ENCODE results near the gene AIFM1. TPM values are rescaled to one million over a fixed set of nuclear protein-coding genes. Genes with fewer than 3 reads are reported as not detected.

Gene AIFM1
- 10 to 100 TPM; 53.7 to 58.7 TPM for total RNA-seq
- polyA plus RNA-seq (2013, experiment 1 of 2), result 27.9 TPM
- polyA plus RNA-seq (2013, experiment 2 of 2), result 30.2 TPM
- long read RNA-seq, experiment 1, transcript AIFM1-201 (16 exons, 2,260 nt), result major isoform, 12 of 34 reads
- long read RNA-seq, experiment 1, partial matches to known transcripts, result 9 of 34 reads
- long read RNA-seq, experiment 1, other reads (novel, unspliced or antisense), result 11 of 34 reads
- long read RNA-seq, experiment 2, transcript AIFM1-201 (16 exons, 2,260 nt), result major isoform, 109 of 121 reads
- long read RNA-seq, experiment 2, partial matches to known transcripts, result 5 of 121 reads
- long read RNA-seq, experiment 2, other reads (novel, unspliced or antisense), result 7 of 121 reads
- long read RNA-seq, experiment 3, transcript AIFM1-201 (16 exons, 2,260 nt), result major isoform, 402 of 443 reads
- long read RNA-seq, experiment 3, partial matches to known transcripts, result 20 of 443 reads
- long read RNA-seq, experiment 3, other reads (novel, unspliced or antisense), result 21 of 443 reads
- long read RNA-seq, experiment 4, transcript AIFM1-201 (16 exons, 2,260 nt), result major isoform, 118 of 140 reads
- long read RNA-seq, experiment 4, partial matches to known transcripts, result 14 of 140 reads
- long read RNA-seq, experiment 4, other reads (novel, unspliced or antisense), result 7 of 140 reads

GRCh38 chrX:130165703-130166502, at the start of gene AIFM1:
Gene AIFM1 (minus strand): TSS chrX:130165841. CDS start chrX:130165656, 185 bp downstream.
- peaks cover 30% of the 10 kb centered on the region for H3K9me3 Mint-ChIP-seq
- peaks cover 7% of the 10 kb centered on the region for H3K27me3 ChIP-seq (ENCODE audit: control insufficient read depth, insufficient read depth, low read length, poor library complexity, severe bottlenecking)
- no peaks in the 10 kb centered on the region for H3K4me1 ChIP-seq (ENCODE audit: control insufficient read depth, insufficient read depth, low read length)
- peak within 1 kb of the TSS; percentile 96 for H3K27ac Mint-ChIP-seq
- H3K36me3 ChIP-seq (ENCODE audit: control insufficient read depth, insufficient read depth, low read length), result peaks cover 3% of the 10 kb centered on the region
- H3K36me3 Mint-ChIP-seq (ENCODE audit: low read depth), result peaks cover 7% of the 10 kb centered on the region
- TF ChIP-seq, protein P1, sequence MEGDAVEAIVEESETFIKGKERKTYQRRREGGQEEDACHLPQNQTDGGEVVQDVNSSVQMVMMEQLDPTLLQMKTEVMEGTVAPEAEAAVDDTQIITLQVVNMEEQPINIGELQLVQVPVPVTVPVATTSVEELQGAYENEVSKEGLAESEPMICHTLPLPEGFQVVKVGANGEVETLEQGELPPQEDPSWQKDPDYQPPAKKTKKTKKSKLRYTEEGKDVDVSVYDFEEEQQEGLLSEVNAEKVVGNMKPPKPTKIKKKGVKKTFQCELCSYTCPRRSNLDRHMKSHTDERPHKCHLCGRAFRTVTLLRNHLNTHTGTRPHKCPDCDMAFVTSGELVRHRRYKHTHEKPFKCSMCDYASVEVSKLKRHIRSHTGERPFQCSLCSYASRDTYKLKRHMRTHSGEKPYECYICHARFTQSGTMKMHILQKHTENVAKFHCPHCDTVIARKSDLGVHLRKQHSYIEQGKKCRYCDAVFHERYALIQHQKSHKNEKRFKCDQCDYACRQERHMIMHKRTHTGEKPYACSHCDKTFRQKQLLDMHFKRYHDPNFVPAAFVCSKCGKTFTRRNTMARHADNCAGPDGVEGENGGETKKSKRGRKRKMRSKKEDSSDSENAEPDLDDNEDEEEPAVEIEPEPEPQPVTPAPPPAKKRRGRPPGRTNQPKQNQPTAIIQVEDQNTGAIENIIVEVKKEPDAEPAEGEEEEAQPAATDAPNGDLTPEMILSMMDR (conservative IDR thresholded peaks at IDR 0.05), result no peak
- H3K27me3 Mint-ChIP-seq (ENCODE audit: insufficient read depth), result peaks cover 9% of the 10 kb centered on the region
- H3K27ac ChIP-seq (ENCODE audit: low read depth, low read length), result peak within 1 kb of the TSS; percentile 91
- H3K4me1 Mint-ChIP-seq, result peaks cover 8% of the 10 kb centered on the region
- H3K9ac ChIP-seq (ENCODE audit: extremely low read depth, low read length, poor library complexity, severe bottlenecking), result peak within 1 kb of the TSS; percentile 59
- 0 to 4% methylated on average over 5 to 49 of the region's 50 CpGs for WGBS, 2 experiments (ENCODE audit: insufficient coverage in 1 of 2, insufficient read length in 1 of 2)
- peak within 1 kb of the TSS; percentile 87 for H3K4me3 Mint-ChIP-seq
- H3K4me3 ChIP-seq (ENCODE audit: low read length), result peak within 1 kb of the TSS; percentile 96
- H3K9me3 ChIP-seq (ENCODE audit: control insufficient read depth, low read length), result no peaks in the 10 kb centered on the region
- DNase-seq, result peak; percentile 96

DNA sequence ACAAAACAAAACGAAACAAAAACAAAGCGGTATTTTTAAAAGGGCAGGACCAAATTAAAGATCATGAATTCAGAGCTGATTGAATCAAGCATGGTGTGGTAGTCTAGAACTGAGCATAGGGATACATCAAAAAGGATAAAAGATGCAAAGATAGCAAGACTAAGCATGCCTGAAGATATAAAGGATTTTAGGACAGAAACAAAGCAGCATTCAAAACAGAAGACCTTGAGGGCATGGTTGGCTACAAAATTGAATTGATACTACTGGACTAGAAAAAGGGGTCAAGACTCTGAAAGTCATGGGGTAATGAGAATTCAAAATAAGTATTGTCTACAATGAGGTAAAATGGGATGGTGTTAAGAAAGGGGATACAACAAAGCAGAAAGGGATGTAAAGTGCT, 47.7 kb upstream of the AIFM1 start:
- H3K4me3 Mint-ChIP-seq, result no peak overlapping the region
- WGBS, 2 experiments (ENCODE audit: insufficient coverage in 1 of 2, insufficient read length in 1 of 2), result 97% methylated on average over 2 of the region's 2 CpGs; no CpG with 5 or more reads in 1 of the 2 experiments

DNA sequence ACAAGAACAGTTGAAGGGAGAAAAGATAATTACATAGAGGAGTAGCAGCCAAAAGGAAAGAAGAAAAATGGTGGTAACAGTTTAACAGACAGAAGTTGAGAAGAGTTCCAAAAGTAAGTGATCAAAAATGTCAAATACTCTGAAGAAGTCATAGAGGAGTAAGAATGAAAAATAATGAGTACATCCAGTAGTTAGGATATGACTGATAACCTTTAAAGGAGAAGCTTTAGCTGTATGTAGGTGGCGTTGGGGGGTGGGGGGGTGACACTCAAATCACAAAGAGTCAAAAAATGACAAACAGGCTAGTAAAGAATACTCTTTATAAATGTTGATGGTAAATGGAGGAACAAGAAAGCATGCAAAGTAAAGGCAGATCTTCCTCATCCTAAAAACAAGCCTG, 46.7 kb upstream of the AIFM1 start:
- Mint-ChIP-seq H3K36me3 (ENCODE audit: low read depth) (peaks cover 56% of the 10 kb centered on the region), H3K27me3 (ENCODE audit: insufficient read depth) (no peaks in the 10 kb centered on the region), H3K9me3 (peaks cover 31% of the 10 kb centered on the region), H3K4me1 (peaks cover 16% of the 10 kb centered on the region), H3K27ac (no peak overlapping the region), H3K4me3 (no peak overlapping the region)
- TF ChIP-seq, protein P1 (conservative IDR thresholded peaks at IDR 0.05), result no peak
- Histone ChIP-seq H3K27ac (ENCODE audit: low read depth, low read length) (no peak overlapping the region), H3K9ac (ENCODE audit: extremely low read depth, low read length, poor library complexity, severe bottlenecking) (no peak overlapping the region), H3K9me3 (ENCODE audit: control insufficient read depth, low read length) (no peaks in the 10 kb centered on the region), H3K4me3 (ENCODE audit: low read length) (no peak overlapping the region), H3K36me3 (ENCODE audit: control insufficient read depth, insufficient read depth, low read length) (peaks cover 32% of the 10 kb centered on the region), H3K4me1 (ENCODE audit: control insufficient read depth, insufficient read depth, low read length) (no peaks in the 10 kb centered on the region), H3K27me3 (ENCODE audit: control insufficient read depth, insufficient read depth, low read length, poor library complexity, severe bottlenecking) (no peaks in the 10 kb centered on the region)
- no peak for DNase-seq
- no CpG with 5 or more reads among the region's 1 CpG for WGBS, 2 experiments (ENCODE audit: insufficient coverage in 1 of 2, insufficient read length in 1 of 2)

More for the DNA sequence above, 47.7 kb upstream of the AIFM1 start:
- TF ChIP-seq, protein P1 (conservative IDR thresholded peaks at IDR 0.05), result no peak
- H3K27ac ChIP-seq (ENCODE audit: low read depth, low read length), result no peak overlapping the region
- H3K36me3 Mint-ChIP-seq (ENCODE audit: low read depth), result peaks cover 54% of the 10 kb centered on the region
- no peaks in the 10 kb centered on the region for H3K27me3 Mint-ChIP-seq (ENCODE audit: insufficient read depth)
- no peak overlapping the region for H3K4me3 ChIP-seq (ENCODE audit: low read length)
- DNase-seq, result no peak
- no peaks in the 10 kb centered on the region for H3K27me3 ChIP-seq (ENCODE audit: control insufficient read depth, insufficient read depth, low read length, poor library complexity, severe bottlenecking)
- H3K4me1 ChIP-seq (ENCODE audit: control insufficient read depth, insufficient read depth, low read length), result no peaks in the 10 kb centered on the region
- no peak overlapping the region for H3K27ac Mint-ChIP-seq
- peaks cover 28% of the 10 kb centered on the region for H3K9me3 Mint-ChIP-seq
- H3K9me3 ChIP-seq (ENCODE audit: control insufficient read depth, low read length), result no peaks in the 10 kb centered on the region
- H3K9ac ChIP-seq (ENCODE audit: extremely low read depth, low read length, poor library complexity, severe bottlenecking), result no peak overlapping the region
- H3K36me3 ChIP-seq (ENCODE audit: control insufficient read depth, insufficient read depth, low read length), result peaks cover 36% of the 10 kb centered on the region
- H3K4me1 Mint-ChIP-seq, result peaks cover 16% of the 10 kb centered on the region
